Measurements from ENCODE around the gene STYXL2.

DNA sequence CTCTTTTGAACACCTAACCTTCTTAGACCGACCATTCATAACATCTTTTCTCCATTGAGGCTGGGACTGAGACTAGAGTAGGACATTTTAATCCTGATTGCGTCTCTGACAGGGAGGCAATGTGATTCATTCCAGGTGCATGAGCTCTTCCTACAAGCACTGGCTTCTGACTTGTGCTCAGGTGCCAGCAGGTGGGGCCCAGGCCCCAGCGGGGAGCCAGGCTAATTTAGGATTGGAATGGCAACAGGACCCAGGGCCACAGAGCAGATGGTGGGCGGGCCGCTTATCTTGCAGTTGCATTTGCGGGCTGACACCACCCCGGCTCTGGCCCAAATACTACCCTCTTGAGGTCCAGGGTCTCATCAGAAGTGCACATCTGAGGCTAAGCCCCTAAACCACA is 7.8 kb upstream of the STYXL2 start:
- TF ChIP-seq, protein P1, sequence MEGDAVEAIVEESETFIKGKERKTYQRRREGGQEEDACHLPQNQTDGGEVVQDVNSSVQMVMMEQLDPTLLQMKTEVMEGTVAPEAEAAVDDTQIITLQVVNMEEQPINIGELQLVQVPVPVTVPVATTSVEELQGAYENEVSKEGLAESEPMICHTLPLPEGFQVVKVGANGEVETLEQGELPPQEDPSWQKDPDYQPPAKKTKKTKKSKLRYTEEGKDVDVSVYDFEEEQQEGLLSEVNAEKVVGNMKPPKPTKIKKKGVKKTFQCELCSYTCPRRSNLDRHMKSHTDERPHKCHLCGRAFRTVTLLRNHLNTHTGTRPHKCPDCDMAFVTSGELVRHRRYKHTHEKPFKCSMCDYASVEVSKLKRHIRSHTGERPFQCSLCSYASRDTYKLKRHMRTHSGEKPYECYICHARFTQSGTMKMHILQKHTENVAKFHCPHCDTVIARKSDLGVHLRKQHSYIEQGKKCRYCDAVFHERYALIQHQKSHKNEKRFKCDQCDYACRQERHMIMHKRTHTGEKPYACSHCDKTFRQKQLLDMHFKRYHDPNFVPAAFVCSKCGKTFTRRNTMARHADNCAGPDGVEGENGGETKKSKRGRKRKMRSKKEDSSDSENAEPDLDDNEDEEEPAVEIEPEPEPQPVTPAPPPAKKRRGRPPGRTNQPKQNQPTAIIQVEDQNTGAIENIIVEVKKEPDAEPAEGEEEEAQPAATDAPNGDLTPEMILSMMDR (IDR thresholded peaks at IDR 0.05), result no peak
- no peak for TF ChIP-seq EZH2 (IDR thresholded peaks at IDR 0.05; ENCODE audit: borderline replicate concordance, insufficient read depth, low read depth, low read length, poor library complexity, severe bottlenecking)

Data from B cell (primary cell).